NCI-H82 treated with DMSO at 0.1 percent for 48 hours (cell line): Measurements from ENCODE around the gene KCNJ3.
A peak's percentile ranks its signal among the peaks of the same experiment; 100 is the strongest.

Source experiments
- DNase-seq: peaks from one replicate; lab custom pipeline; 2025; ENCODE audit not compliant: unreplicated experiment; lab: John Stamatoyannopoulos, UW

The KCNJ3 gene, protein sequence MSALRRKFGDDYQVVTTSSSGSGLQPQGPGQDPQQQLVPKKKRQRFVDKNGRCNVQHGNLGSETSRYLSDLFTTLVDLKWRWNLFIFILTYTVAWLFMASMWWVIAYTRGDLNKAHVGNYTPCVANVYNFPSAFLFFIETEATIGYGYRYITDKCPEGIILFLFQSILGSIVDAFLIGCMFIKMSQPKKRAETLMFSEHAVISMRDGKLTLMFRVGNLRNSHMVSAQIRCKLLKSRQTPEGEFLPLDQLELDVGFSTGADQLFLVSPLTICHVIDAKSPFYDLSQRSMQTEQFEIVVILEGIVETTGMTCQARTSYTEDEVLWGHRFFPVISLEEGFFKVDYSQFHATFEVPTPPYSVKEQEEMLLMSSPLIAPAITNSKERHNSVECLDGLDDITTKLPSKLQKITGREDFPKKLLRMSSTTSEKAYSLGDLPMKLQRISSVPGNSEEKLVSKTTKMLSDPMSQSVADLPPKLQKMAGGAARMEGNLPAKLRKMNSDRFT

GRCh38 chr2:154698296-154698720 is at the start of gene KCNJ3:
Gene KCNJ3 (plus strand): TSS chr2:154698695. CDS start chr2:154698776, 81 bp downstream.
- DNase-seq: no peak

DNA sequence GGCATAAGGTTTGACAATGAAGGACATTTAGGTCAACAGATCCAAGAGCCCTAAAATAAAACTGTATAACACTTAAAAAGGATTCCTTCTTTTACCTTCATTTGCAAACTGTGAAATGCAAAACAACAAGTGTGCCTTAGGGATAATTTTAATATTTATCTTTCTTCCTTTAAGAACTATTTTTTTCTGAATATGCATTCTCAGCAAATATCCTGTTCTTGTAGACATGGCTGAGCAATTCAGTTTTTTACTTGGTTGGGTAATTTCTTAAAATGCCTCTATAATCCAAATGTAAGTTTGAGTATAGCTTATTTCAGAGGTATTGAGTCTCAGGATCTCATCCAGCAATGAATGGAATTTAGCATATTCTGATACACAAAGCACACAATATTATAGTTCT is 43.0 kb upstream of the KCNJ3 start:
- DNase-seq: no peak

DNA sequence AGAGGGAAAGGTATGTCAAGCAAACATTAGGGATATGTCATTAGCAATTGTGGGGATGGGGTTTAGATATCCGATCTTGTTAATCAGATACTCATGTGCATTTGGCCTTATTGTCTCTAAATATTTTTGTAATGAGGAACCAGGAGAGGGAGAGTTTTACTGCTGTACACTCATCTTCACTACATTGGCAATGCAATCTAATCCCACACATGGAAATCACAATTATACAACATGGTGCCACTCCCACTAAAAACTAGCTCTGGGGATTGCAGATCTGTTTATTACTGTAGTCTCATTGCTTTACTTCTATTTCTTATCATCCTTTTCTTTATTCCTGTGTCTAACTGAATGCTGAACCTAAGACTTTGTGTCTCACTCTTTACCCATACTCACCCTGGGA is 39.6 kb upstream of the KCNJ3 start:
- DNase-seq: no peak

GRCh38 chr2:154664248-154664647 is 34.2 kb upstream of the KCNJ3 start:
- no peak for DNase-seq

- DNase-seq: no peak
Measured at GRCh38 chr2:154670083-154670482, 28.4 kb upstream of the KCNJ3 start.

DNA sequence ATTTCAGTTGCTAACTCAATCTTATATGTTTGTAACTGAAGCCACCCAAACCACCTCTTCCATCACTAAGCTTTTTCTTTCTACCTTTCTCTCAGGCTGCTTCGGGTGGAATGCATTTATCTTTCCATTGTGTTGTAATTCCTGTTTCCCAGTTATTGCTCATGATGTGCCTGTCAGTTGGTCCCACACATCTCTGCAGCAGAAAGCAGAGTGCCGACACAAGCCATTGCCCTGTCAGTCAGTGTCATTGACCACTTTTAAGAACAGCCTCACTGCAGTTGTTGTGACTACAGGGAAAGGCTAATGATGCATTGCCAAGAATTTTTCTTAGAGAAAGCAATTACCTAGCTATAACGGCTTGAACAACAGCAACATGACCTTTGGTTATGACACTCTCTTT is 24.8 kb upstream of the KCNJ3 start:
- no peak for DNase-seq

GRCh38 chr2:154677401-154677800 is 21.1 kb upstream of the KCNJ3 start:
- no peak for DNase-seq

DNA sequence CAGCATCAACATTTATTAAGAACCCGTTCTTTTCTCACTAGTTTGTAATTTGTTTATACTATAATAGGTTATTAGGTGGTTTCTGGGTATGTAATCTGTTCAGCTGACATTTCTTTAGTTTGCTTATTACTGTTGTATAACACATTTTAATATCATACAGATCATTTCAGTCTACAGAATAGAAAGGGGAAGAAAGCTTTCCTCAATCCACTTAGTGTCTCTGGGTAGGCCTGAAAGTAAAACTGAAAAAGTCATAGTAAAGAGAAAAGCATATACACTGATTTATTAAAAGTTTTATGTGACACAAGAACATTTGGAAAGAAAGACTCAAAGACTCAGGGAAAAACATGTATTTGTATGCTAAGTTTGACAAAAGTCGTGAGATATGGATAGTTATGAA is 16.8 kb upstream of the KCNJ3 start:
- DNase-seq: no peak

DNA sequence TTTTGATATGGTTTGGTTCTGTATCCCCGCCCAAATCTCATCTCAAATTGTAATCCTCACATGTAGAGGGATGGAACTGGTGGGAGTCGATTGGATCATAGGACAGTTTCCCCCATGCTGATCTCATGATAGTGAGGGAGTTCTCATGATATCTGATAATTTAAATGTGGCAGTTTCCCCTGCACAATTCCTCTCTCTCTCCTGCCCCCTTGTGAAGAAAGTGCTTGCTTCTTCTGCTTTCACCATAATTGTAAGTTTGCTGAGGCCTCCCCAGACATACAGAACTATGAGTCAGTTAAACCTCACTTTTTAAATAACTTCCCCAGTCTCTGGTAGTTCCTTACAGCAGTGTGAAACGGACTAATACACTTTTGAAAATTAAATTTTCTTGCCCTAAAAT is 12.3 kb upstream of the KCNJ3 start:
- no peak for DNase-seq

- no peak for DNase-seq
Measured at GRCh38 chr2:154688373-154688772, 10.1 kb upstream of the KCNJ3 start.

- no peak for DNase-seq
Measured at GRCh38 chr2:154689158-154689557, 9.3 kb upstream of the KCNJ3 start.

DNA sequence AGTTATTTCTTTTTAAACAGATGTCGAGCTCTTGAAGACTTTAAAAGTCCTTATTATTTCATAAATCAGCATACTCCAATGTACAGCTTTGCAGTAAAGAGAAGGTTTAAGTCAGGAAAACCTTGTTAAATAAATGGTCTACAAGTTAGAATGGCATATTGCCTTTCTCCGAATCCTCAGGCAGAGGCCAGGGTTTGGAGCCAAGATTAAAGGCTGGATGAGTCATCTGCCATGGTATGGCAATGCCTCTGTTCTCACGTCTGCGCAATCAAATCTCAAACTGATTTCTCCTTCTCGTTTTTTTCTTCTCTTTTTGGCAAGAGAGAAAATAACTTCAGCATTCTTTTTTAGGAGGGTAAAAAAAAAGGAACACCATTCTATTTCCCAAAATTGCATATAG is 5.6 kb upstream of the KCNJ3 start:
- no peak for DNase-seq

GRCh38 chr2:154693741-154694340 is 4.7 kb upstream of the KCNJ3 start:
- no peak for DNase-seq

GRCh38 chr2:154694881-154695280 is 3.6 kb upstream of the KCNJ3 start:
- no peak for DNase-seq

DNA sequence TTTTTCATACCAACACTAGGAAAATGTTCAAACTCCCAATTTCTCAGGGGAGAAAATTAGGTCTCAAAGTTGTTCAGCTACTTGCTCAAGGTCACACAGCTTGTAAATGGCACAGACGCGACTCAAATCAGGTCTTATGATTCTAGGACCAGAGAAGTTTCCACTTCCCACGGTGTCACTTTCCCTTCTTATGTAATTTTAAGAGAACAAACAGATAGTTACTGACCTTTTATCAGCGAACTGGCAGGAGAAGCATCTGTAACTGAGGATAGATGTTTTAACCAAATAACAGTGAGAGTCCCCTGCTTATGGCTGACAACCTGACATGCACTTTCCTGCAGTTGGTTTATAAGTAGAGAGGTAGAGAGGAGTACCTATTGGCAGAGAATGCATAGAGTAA is 2.1 kb upstream of the KCNJ3 start:
- no peak for DNase-seq

- no peak for DNase-seq
Measured at GRCh38 chr2:154696810-154697417, 1.6 kb upstream of the KCNJ3 start.

DNA sequence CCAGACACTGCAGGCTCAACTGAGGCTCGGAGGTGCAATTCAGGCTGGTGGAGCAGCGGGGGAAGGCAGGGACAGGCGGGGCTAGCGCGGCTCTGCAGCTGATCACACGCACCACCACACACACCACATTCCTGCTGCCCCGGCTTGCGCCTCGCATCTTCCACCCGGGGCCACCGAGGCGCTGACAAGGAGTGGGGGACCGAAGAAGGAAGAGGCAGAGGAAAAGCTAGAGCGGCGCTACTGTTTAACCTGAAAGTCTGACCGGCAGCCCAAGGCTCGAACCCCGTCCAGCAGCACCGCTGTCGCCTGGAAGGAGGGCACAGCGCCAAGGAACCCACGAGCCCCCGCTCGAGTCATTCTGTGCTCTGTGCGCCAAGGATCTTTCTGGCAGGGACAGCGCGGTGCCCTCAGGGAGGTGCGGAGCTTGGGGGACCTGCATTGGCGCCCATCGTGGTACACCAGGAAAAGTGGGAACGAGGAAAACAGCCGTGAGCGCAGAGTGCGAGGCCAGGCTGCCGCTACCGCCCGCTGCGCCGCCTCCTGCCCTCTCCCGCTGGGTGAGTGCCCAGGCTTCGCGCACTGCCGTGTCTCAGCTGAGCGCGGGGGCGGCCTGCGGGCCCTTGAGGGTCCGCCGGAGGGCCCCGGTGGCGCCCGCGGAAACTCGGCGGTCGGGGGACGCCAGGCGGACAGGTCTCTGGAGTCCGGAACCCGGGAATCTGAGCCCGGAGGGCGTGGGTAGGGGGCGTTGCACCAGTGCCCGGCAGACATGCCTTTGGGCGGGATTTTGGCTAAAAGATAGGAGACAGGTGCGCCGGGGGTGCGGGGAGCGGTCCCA is 860 bp upstream of the KCNJ3 start:
- no peak for DNase-seq

GRCh38 chr2:154698721-154699574 is 453 bp downstream of the KCNJ3 start:
- no peak for DNase-seq

DNA sequence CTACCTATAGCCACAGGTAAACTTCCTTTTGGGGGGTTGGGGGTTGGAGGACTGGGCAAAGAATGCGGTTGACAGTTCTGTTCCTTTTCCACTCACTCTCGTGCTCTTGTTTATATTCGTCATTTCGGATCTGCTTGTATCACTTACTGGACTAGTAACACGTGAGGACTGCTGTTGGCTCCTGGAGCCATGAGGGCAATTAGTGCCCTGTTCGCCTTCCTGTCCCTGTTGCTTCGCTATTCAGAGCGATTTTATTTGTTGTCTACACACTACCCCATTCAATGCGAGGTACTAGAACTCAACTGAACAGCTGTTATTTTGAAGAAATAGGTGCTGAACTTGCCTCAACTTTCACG is 1.1 kb downstream of the KCNJ3 start:
- DNase-seq: no peak

DNA sequence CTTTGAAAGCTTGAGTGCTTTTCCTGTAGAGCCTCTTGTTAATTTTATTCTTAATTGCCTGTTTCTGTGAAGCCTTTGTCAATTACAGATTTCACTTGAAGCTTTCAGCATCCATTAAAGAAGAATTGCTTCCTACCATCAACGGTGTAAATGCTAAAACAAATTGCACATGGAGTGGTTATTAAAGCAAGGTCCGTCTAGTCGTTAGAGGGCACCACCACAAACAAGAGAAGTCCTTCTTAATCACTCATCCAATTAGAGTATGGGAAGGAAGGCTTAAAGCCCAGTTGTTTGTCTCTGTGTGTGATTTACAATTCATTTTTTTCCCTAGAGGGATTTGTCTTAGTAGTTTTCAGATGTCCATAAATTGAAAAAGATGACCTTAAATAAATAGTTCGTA is 1.6 kb downstream of the KCNJ3 start:
- DNase-seq: peak; percentile 28
